ENCODE results near the gene ASIC5. TPM values are rescaled to one million over a fixed set of nuclear protein-coding genes. Genes with fewer than 3 reads are reported as not detected.

ASIC5 gene, protein sequence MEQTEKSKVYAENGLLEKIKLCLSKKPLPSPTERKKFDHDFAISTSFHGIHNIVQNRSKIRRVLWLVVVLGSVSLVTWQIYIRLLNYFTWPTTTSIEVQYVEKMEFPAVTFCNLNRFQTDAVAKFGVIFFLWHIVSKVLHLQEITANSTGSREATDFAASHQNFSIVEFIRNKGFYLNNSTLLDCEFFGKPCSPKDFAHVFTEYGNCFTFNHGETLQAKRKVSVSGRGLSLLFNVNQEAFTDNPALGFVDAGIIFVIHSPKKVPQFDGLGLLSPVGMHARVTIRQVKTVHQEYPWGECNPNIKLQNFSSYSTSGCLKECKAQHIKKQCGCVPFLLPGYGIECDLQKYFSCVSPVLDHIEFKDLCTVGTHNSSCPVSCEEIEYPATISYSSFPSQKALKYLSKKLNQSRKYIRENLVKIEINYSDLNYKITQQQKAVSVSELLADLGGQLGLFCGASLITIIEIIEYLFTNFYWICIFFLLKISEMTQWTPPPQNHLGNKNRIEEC
- not detected in 2 replicates for total RNA-seq

- H3K4me3 ChIP-seq (ENCODE audit: low read depth, low read length) = no peak within 1 kb of the TSS
- no peak for TF ChIP-seq CTCF (IDR thresholded peaks at IDR 0.05; ENCODE audit: insufficient read depth, low read depth, low read length)
- no peak for DNase-seq (ENCODE audit: low read depth)
Observed at GRCh38 chr4:155866177-155866576, at the start of gene ASIC5. Gene ASIC5, minus strand, starts transcription at chr4:155866277. Its CDS starts 51 bp downstream, at chr4:155866226.

DNA sequence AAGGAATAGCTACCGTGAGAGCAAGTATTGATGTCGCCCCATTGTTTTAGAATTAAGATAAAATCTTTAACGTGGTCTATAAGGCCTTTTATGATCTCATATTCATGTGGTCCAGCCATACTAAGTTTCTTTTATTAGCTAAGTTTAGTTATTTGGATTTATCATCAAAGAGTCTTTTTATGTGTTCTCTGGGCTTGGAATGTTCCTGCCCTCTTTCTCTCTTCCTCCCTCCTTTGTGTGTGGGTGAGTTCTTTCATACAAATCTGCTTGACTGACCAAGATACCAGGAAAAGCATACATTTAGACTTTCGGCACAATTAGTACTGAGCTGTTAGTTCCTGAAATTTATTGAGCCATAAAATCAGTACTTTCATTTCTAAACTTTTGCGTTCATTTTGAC lies 48.7 kb upstream of the ASIC5 start:
- no peak for DNase-seq (ENCODE audit: low read depth)
- no peak for TF ChIP-seq CTCF (IDR thresholded peaks at IDR 0.05; ENCODE audit: insufficient read depth, low read depth, low read length)
- no peak overlapping the region for H3K4me3 ChIP-seq (ENCODE audit: low read depth, low read length)

- no peak for DNase-seq (ENCODE audit: low read depth)
- TF ChIP-seq CTCF (IDR thresholded peaks at IDR 0.05; ENCODE audit: insufficient read depth, low read depth, low read length) = no peak
- H3K4me3 ChIP-seq (ENCODE audit: low read depth, low read length) = no peak overlapping the region
Observed at GRCh38 chr4:155911905-155912304, 45.8 kb upstream of the ASIC5 start.

GRCh38 chr4:155909615-155910226 lies 43.6 kb upstream of the ASIC5 start:
- H3K4me3 ChIP-seq (ENCODE audit: low read depth, low read length) = no peak overlapping the region
- TF ChIP-seq CTCF (IDR thresholded peaks at IDR 0.05; ENCODE audit: insufficient read depth, low read depth, low read length) = no peak
- no peak for DNase-seq (ENCODE audit: low read depth)

DNA sequence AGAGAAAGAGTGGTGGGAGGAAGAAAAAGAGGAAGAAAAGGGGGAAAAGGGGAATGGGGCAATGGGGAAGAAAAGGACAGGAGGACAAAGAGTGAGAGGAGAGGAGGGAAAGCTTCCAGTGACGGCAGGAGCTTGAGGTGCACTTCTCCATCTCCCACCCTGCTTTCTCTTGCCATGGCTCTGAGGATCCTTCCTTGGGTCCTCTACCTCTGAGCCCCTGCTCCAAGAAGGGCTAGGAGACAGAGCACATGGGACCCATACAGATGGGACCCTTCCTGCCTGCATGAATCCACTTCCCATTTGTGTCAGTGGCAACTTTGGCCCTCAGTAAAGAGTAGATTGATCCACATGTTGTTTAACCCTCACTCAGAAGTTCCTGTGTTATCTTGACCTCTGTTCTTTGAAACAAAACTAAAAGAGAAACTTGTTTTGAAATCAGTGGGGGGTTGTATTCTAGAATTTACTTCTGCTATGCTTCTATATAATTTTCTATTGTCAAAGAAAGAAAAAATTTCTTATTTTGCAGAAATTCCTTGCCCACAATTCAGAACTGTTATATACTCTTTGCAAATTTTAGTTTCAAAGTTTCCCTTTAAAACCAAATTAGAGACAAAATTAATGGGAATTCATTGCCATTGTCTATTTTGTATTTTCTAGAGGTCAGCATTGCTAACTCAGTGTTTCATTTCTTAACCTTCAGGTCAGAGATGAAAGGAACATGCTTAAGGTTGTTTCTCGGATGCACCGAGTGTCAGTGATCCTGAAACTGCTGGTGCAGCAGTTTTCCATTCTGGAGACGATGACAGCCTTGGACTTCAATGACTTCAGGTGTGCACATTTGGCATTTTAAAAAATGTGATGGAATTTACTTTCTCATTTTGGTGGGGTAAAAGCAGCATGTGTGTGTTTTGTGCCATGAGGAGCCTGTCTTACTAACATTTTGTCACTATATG lies 42.4 kb upstream of the ASIC5 start:
- DNase-seq (ENCODE audit: low read depth) = no peak
- H3K4me3 ChIP-seq (ENCODE audit: low read depth, low read length) = no peak overlapping the region
- no peak for TF ChIP-seq CTCF (IDR thresholded peaks at IDR 0.05; ENCODE audit: insufficient read depth, low read depth, low read length)

DNA sequence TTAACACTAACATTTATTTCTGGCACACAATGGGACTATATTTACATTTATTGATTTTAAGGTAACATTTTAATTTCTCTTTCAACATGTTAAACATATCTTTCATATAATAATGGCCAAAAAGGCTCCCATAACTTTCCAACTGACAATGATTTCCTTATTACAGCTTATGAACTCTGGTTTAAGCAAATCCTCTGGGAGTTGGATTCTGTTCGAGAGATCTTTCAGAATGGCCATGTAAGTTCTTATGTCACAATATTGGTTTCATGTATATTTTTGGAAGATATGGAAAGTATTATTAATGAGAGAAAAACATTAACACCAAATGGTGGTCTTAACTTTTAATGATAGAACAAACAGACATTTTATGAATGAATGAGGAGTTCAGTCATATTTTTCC lies 41.5 kb upstream of the ASIC5 start:
- H3K4me3 ChIP-seq (ENCODE audit: low read depth, low read length) = no peak overlapping the region
- no peak for DNase-seq (ENCODE audit: low read depth)
- no peak for TF ChIP-seq CTCF (IDR thresholded peaks at IDR 0.05; ENCODE audit: insufficient read depth, low read depth, low read length)

Measured in fibroblast of villous mesenchyme (primary cell).